IPS-20b (cell line): ENCODE data around the gene C5orf15.
"Not testable (repeated sequence)": the region's sequence is repeated elsewhere in the genome, so short reads cannot be mapped to it uniquely, and the experiment has no call there.

Experiments used
- H3K27ac ChIP-seq: one replicate; pipeline ENCODE4 v1.5.1; 2013; ENCODE audit warnings: low read length
- H3K27me3 ChIP-seq: 2 replicates; pipeline ENCODE4 v1.6.1; 2013; ENCODE audit warnings: mild to moderate bottlenecking, low read length, inconsistent platforms; ENCODE audit not compliant: insufficient read depth
- H3K36me3 ChIP-seq: 2 replicates; pipeline ENCODE4 v1.6.1; 2013; ENCODE audit warnings: low read depth, mild to moderate bottlenecking, inconsistent platforms, low read length, moderate library complexity; ENCODE audit not compliant: insufficient read depth
- H3K4me1 ChIP-seq: 2 replicates; pipeline ENCODE4 v1.6.1; 2013; ENCODE audit warnings: mild to moderate bottlenecking, control low read depth, inconsistent platforms, low read length, moderate library complexity; ENCODE audit not compliant: insufficient read depth
- H3K4me3 ChIP-seq: 2 replicates; pipeline ENCODE4 v1.5.1; 2013; ENCODE audit warnings: mild to moderate bottlenecking, low read length, inconsistent platforms
- H3K9ac ChIP-seq: 2 replicates; pipeline ENCODE4 v1.6.1; 2013; ENCODE audit warnings: low read depth, mild to moderate bottlenecking, inconsistent platforms, low read length, moderate library complexity
- H3K9me3 ChIP-seq: 2 replicates; pipeline ENCODE4 v1.6.1; 2013; ENCODE audit warnings: mild to moderate bottlenecking, low read depth, low read length, inconsistent platforms; ENCODE audit not compliant: insufficient read depth

C5orf15 gene

GRCh38 chr5:133957080-133957479, 11.3 kb downstream of the C5orf15 start:
- no peaks in the 10 kb centered on the region for H3K4me1 ChIP-seq
- H3K27me3 ChIP-seq: no peaks in the 10 kb centered on the region
- no peak overlapping the region for H3K4me3 ChIP-seq
- H3K9ac ChIP-seq: no peak overlapping the region
- H3K9me3 ChIP-seq: no peaks in the 10 kb centered on the region
- H3K27ac ChIP-seq: no peak overlapping the region
- H3K36me3 ChIP-seq: peaks cover 47% of the 10 kb centered on the region

GRCh38 chr5:133956196-133956595, 12.2 kb downstream of the C5orf15 start:
- peaks cover 47% of the 10 kb centered on the region for H3K36me3 ChIP-seq
- H3K27me3 ChIP-seq, H3K4me3 ChIP-seq: not testable (repeated sequence)

GRCh38 chr5:133953568-133954145, 14.8 kb downstream of the C5orf15 start:
- no peak overlapping the region for H3K27ac ChIP-seq
- no peak overlapping the region for H3K9ac ChIP-seq
- H3K4me1 ChIP-seq: no peaks in the 10 kb centered on the region

More at GRCh38 chr5:133956196-133956595, 12.2 kb downstream of the C5orf15 start:
- H3K9ac ChIP-seq, H3K27ac ChIP-seq, H3K4me1 ChIP-seq, H3K9me3 ChIP-seq: not testable (repeated sequence)

GRCh38 chr5:133952729-133953567, 15.5 kb downstream of the C5orf15 start:
- no peaks in the 10 kb centered on the region for H3K4me1 ChIP-seq
- no peak overlapping the region for H3K27ac ChIP-seq
- H3K27me3 ChIP-seq: no peaks in the 10 kb centered on the region
- H3K9me3 ChIP-seq: no peaks in the 10 kb centered on the region
- peaks cover 34% of the 10 kb centered on the region for H3K36me3 ChIP-seq
- H3K4me3 ChIP-seq: no peak overlapping the region
- H3K9ac ChIP-seq: no peak overlapping the region

More at GRCh38 chr5:133953568-133954145, 14.8 kb downstream of the C5orf15 start:
- Histone ChIP-seq H3K9me3 (no peaks in the 10 kb centered on the region), H3K4me3 (no peak overlapping the region), H3K27me3 (no peaks in the 10 kb centered on the region), H3K36me3 (peaks cover 39% of the 10 kb centered on the region)

GRCh38 chr5:133950821-133951612, 17.4 kb downstream of the C5orf15 start:
- no peaks in the 10 kb centered on the region for H3K27me3 ChIP-seq

GRCh38 chr5:133948721-133949120, 19.7 kb downstream of the C5orf15 start:
- H3K9me3 ChIP-seq: no peaks in the 10 kb centered on the region
- no peaks in the 10 kb centered on the region for H3K4me1 ChIP-seq
- no peak overlapping the region for H3K27ac ChIP-seq
- H3K36me3 ChIP-seq: no peaks in the 10 kb centered on the region
- H3K9ac ChIP-seq: no peak overlapping the region
- H3K27me3 ChIP-seq: no peaks in the 10 kb centered on the region
- H3K4me3 ChIP-seq: no peak overlapping the region

More at GRCh38 chr5:133950821-133951612, 17.4 kb downstream of the C5orf15 start:
- Histone ChIP-seq H3K9ac (no peak overlapping the region), H3K9me3 (no peaks in the 10 kb centered on the region), H3K36me3 (peaks cover 15% of the 10 kb centered on the region; the same call in 1 of the 2 replicates), H3K27ac (no peak overlapping the region), H3K4me1 (no peaks in the 10 kb centered on the region), H3K4me3 (no peak overlapping the region)

- no peaks in the 10 kb centered on the region for H3K4me1 ChIP-seq
- no peaks in the 10 kb centered on the region for H3K9me3 ChIP-seq
- no peak overlapping the region for H3K27ac ChIP-seq
- H3K36me3 ChIP-seq: no peaks in the 10 kb centered on the region
- H3K27me3 ChIP-seq: no peaks in the 10 kb centered on the region
- H3K4me3 ChIP-seq: no peak overlapping the region
- no peak overlapping the region for H3K9ac ChIP-seq
Observed at GRCh38 chr5:133947431-133947841, 21.0 kb downstream of the C5orf15 start.

GRCh38 chr5:133945568-133945967, 22.9 kb downstream of the C5orf15 start:
- Histone ChIP-seq H3K4me1 (no peaks in the 10 kb centered on the region), H3K9ac (no peak overlapping the region), H3K9me3 (no peaks in the 10 kb centered on the region), H3K27me3 (no peaks in the 10 kb centered on the region), H3K36me3 (no peaks in the 10 kb centered on the region), H3K27ac (no peak overlapping the region), H3K4me3 (no peak overlapping the region)

- Histone ChIP-seq H3K9me3 (no peaks in the 10 kb centered on the region), H3K27ac (no peak overlapping the region), H3K36me3 (no peaks in the 10 kb centered on the region), H3K4me3 (no peak overlapping the region), H3K27me3 (no peaks in the 10 kb centered on the region), H3K9ac (no peak overlapping the region), H3K4me1 (no peaks in the 10 kb centered on the region)
Observed at GRCh38 chr5:133944263-133945185, 23.9 kb downstream of the C5orf15 start.

GRCh38 chr5:133943475-133943817, 25.0 kb downstream of the C5orf15 start:
- Histone ChIP-seq H3K4me1 (no peaks in the 10 kb centered on the region), H3K36me3 (no peaks in the 10 kb centered on the region), H3K9ac (no peak overlapping the region), H3K9me3 (no peaks in the 10 kb centered on the region), H3K27me3 (no peaks in the 10 kb centered on the region), H3K4me3 (no peak overlapping the region), H3K27ac (no peak overlapping the region)
